Astrocyte of the spinal cord (primary cell): ENCODE data around the gene SLC9A6.

Experiments
- DNase-seq: peaks from one replicate; pipeline ENCODE4 v3.0.0; 2011; ENCODE audit warnings: low read depth, low spot score
- H3K4me3 ChIP-seq: 2 replicates; pipeline ENCODE4 v1.5.1; 2011; ENCODE audit warnings: low read depth, mild to moderate bottlenecking, low read length, moderate library complexity
- in situ Hi-C: cut with HindIII; loops from 2 replicates; pipeline ENCODE4 v1.10.0; 2017; ENCODE audit warnings: low sequenced_read_pairs
- TF ChIP-seq, protein P1 (sequence below): IDR thresholded peaks from 2 replicates; pipeline ENCODE4 v1.5.1; 2012; ENCODE audit warnings: low read depth, mild to moderate bottlenecking, low read length, inconsistent platforms

SLC9A6 gene

GRCh38 chrX:136094962-136095361, 109.7 kb downstream of the SLC9A6 start:
- no peak for DNase-seq
- TF ChIP-seq, protein P1, sequence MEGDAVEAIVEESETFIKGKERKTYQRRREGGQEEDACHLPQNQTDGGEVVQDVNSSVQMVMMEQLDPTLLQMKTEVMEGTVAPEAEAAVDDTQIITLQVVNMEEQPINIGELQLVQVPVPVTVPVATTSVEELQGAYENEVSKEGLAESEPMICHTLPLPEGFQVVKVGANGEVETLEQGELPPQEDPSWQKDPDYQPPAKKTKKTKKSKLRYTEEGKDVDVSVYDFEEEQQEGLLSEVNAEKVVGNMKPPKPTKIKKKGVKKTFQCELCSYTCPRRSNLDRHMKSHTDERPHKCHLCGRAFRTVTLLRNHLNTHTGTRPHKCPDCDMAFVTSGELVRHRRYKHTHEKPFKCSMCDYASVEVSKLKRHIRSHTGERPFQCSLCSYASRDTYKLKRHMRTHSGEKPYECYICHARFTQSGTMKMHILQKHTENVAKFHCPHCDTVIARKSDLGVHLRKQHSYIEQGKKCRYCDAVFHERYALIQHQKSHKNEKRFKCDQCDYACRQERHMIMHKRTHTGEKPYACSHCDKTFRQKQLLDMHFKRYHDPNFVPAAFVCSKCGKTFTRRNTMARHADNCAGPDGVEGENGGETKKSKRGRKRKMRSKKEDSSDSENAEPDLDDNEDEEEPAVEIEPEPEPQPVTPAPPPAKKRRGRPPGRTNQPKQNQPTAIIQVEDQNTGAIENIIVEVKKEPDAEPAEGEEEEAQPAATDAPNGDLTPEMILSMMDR, result no peak
- in situ Hi-C loops, result no loop called here
- no peak overlapping the region for H3K4me3 ChIP-seq
